Omental fat pad (tissue), 4 donors: ENCODE results near the gene MKX. TPM values are rescaled to one million over a fixed set of nuclear protein-coding genes. Genes with fewer than 3 reads are reported as not detected.

Experiments used
- ATAC-seq: fragments of 150-250 bp; one replicate; pipeline ENCODE4 v1.9.1; 2016; ENCODE audit warnings: mild to moderate bottlenecking, moderate library complexity; ENCODE audit not compliant: low FRiP score
- DNase-seq: peaks from one replicate; pipeline ENCODE4 v3.0.0-alpha.2; 2019; ENCODE audit warnings: low spot score
- small RNA-seq: library from RNA; depleted of rRNA; stranded (forward); fragments of <200 nt; gene quantifications from one replicate; pipeline ENCODE3, GENCODE V24; 2016
- total RNA-seq, 4 donors: library from RNA; depleted of rRNA; stranded (reverse); fragments of >200 nt; gene quantifications; one replicate each; pipeline ENCODE4 v1.1.0, GENCODE V29; 2016
- TF ChIP-seq, protein P1 (sequence below), 3 donors: fragments of 450-650 bp; IDR thresholded peaks; one replicate each; pipeline ENCODE4 v1.5.1; 2016 to 2017; ENCODE audit warnings: antibody characterized with exemption in 3 of 3, mild to moderate bottlenecking in 3 of 3, moderate library complexity in 2 of 3

MKX gene
- total RNA-seq, 4 donors from 2014 or later = 1.1 to 5.6 (median 3.1) TPM

DNA sequence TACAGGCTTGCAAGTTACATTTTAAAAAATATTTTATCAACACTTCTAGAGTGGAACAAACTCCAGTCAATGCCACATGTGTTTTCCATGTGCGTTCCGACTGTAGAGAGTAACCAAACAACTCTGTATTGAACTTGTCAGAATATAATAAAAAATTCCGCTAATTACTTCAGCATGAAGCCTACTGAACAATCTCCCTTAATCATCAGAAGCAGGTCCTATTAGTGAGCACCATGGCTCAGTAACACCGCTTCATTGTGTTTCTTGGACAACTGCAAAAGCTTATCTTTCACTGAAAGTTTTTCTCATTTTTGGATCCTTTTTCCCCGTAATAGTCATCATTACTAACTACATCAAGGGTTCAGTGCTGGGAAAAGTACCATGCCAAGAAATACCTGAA lies 117.0 kb downstream of the MKX start:
- DNase-seq (no peak), ATAC-seq (no peak)
- TF ChIP-seq, protein P1, sequence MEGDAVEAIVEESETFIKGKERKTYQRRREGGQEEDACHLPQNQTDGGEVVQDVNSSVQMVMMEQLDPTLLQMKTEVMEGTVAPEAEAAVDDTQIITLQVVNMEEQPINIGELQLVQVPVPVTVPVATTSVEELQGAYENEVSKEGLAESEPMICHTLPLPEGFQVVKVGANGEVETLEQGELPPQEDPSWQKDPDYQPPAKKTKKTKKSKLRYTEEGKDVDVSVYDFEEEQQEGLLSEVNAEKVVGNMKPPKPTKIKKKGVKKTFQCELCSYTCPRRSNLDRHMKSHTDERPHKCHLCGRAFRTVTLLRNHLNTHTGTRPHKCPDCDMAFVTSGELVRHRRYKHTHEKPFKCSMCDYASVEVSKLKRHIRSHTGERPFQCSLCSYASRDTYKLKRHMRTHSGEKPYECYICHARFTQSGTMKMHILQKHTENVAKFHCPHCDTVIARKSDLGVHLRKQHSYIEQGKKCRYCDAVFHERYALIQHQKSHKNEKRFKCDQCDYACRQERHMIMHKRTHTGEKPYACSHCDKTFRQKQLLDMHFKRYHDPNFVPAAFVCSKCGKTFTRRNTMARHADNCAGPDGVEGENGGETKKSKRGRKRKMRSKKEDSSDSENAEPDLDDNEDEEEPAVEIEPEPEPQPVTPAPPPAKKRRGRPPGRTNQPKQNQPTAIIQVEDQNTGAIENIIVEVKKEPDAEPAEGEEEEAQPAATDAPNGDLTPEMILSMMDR (IDR thresholded peaks at IDR 0.05) = no peak

DNA sequence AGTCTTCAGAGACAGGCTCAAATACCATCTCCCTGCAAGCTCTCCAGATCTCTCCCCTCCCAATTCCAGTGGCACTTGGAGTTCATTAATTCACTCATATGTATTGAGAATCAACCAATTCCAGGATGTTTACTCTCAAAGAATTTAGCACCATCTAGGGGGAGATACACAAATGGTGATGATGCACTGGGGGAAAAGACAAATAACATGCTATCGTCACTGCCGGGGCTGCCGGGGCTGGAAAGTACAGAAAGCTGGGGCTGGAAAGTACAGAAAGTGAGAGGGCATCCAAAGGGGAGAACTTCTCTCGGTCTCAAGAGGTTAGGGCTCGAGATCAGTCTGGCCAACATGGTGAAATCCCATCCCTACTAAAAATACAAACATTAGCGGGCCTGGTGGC lies 118.7 kb downstream of the MKX start:
- DNase-seq (no peak), ATAC-seq (no peak)
- TF ChIP-seq, protein P1 (IDR thresholded peaks at IDR 0.05) = no peak

DNA sequence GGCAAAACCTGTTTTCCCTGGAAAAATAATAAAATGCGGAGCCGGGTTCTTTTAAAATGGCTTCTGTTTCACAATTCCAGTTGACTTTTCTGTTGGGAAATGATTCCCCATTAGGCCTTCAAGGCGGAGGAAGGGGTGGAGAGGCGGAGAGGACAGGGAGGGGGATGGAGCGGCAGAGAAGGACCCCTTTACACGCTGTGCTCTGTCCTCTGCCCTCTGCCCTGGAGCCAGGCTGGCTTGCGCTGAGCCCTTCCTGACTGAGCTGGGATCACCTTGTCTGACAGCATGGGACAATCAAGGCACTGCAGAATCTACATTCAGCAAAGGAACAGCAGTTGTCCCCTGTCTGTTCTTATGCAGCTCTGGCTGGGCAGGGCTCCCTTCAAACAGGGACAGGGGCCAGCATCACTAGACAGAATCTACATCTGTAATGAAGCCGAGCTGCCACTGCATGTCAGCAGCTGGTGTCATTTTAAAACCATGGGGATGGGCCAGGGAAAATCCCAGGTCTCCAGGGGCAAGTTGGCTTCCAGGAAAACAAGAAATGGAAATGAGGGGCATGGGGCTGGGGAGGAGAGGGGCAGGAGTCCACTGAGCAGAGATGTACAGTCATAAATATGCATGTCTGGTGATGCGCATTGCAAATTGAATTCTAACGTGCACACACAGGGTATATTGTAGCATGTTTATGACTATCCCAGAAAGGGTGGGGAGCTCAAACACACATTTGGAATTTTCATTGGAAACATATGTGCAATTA lies 120.0 kb downstream of the MKX start:
- DNase-seq = no peak

DNA sequence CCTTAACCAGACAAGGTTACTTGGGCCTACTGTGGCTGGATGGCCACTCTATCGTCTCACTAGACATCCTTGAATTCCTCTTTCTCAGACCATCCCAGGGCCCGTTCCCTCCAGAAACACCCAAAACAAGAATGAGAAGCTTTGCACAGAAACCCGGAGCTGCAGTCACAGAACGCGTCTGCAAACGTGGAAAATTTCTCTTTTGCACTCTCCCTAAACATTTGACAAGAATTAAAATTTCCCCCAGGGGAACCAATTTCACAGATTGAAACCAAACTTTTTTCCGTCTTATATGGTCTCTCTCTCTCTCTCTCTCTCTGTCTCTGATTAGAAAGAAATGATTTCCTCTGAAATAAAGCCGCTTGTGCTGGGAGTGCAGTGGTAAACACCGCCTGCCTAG lies 120.7 kb downstream of the MKX start:
- DNase-seq = no peak
- TF ChIP-seq, protein P1 (IDR thresholded peaks at IDR 0.05) = no peak
- no peak for ATAC-seq

More for the DNA sequence above, 120.0 kb downstream of the MKX start:
- TF ChIP-seq, protein P1 (IDR thresholded peaks at IDR 0.05) = no peak
- ATAC-seq = no peak

Small RNA genes within 50 kb of the gene (small RNA-seq; reads per million reads assigned to genes)
- gene RN7SKP132 = not detected

Other genes starting within 250 kb of the MKX start
- gene RAB18, start 241.5 kb downstream of the MKX start, total RNA-seq = 10 to 100 TPM; 44.4 to 58.8 (median 45.7) TPM